Psoas muscle (tissue), 8 donors: ENCODE results near the gene PPP2R2D. TPM values are rescaled to one million over a fixed set of nuclear protein-coding genes. Genes with fewer than 3 reads are reported as not detected.

Experiments used
- ATAC-seq, 4 donors: fragments of 200-7000 bp; cut with Tn5 transposase; one replicate each; pipeline ENCODE4 v1.9.1; 2020; ENCODE audit warnings: moderate library complexity in 3 of 4, mild to moderate bottlenecking in 2 of 4
- DNase-seq, 2 donors: peaks; one replicate each; pipeline ENCODE4 v3.0.0-alpha.2; 2020
- H3K27ac ChIP-seq: fragments of 200-600 bp; one replicate; pipeline ENCODE4 v1.8.0; 2022
- H3K27me3 ChIP-seq, 3 donors: fragments of 200-600 bp in 1 of 3; one replicate each; pipeline versions ENCODE4 v1.6.1 to v1.8.0; 2013 to 2022; ENCODE audit warnings: low read length in 2 of 3, mild to moderate bottlenecking in 2 of 3, moderate library complexity in 1 of 3; ENCODE audit not compliant: insufficient read depth in 3 of 3
- H3K36me3 ChIP-seq, 2 donors: fragments of 200-600 bp in 1 of 2; one replicate each; pipeline versions ENCODE4 v1.6.1 to v1.8.0; 2013 to 2022; ENCODE audit warnings: low read depth in 1 of 2, mild to moderate bottlenecking in 1 of 2, moderate library complexity in 1 of 2; ENCODE audit not compliant: insufficient read depth in 1 of 2
- H3K4me1 ChIP-seq: fragments of 200-600 bp; one replicate; pipeline ENCODE4 v1.8.0; 2022
- H3K4me3 ChIP-seq: fragments of 200-600 bp; one replicate; pipeline ENCODE4 v1.8.0; 2022; ENCODE audit warnings: mild to moderate bottlenecking
- H3K9me3 ChIP-seq: fragments of 200-600 bp; one replicate; pipeline ENCODE4 v1.8.0; 2022
- CTCF ChIP-seq: fragments of 200-600 bp; IDR thresholded peaks from one replicate; pipeline ENCODE4 v1.8.0; 2022; ENCODE audit warnings: antibody characterized with exemption
- WGBS, 3 donors: extraction: QIAGEN DNeasy Blood & Tissue Kit; methylation state at CpG; one replicate each; pipeline versions ENCODE4 v1.1.6 to v1.1.7; 2013; 5-methylcytosine and 5-hydroxymethylcytosine counted together
- intact Hi-C, 2 donors: fragments of 100-400 bp; cut with DNase I; formaldehyde crosslinking; loops; one replicate each; pipeline versions ENCODE4 v1.11.0 to v1.14.2; 2022
- polyA plus RNA-seq, 3 donors: library from polyadenylated mRNA; stranded (reverse); fragments of 200-250 nt; gene quantifications; one replicate each; pipeline ENCODE4 v1.2.3, GENCODE V29; 2013
- total RNA-seq, 4 donors: library from RNA; stranded (reverse); fragmentation: NEBNext Ultra II Directional in 2 of 4; extraction: Animal tissue kit (Norgen Biotek cat#: 25700) in 2 of 4; gene quantifications; one replicate each; pipeline versions ENCODE4 v1.2.1 to v1.2.4, GENCODE V29; 2021 to 2023
- donor health status: healthy with polysubstance abuse.
- donor health status: DM: no; HTN: no; CAD: no; lungs with moderate emphysema.
- donor health status: Bipolar disorder and iron deficiency.
- donor health status: healthy.
- donor health status: DM: yes; HTN: yes; CAD: no.
- donor health status: DM: no; HTN: no; CAD: no.
- donor health status: DM: no; HTN: no; CAD: no.
- donor health status: DM: yes; HTN: yes; CAD: no.

Gene PPP2R2D
- total and polyA plus RNA-seq, 7 donors, result 19.2 to 47.4 (median 25.7) TPM

- Histone ChIP-seq H3K27ac (no peak overlapping the region), H3K9me3 (no peaks in the 10 kb centered on the region), H3K27me3 (peaks cover 0 to 22% (median 8%) of the 10 kb centered on the region in 3 donors), H3K4me3 (no peak overlapping the region), H3K36me3 (no peaks in the 10 kb centered on the region), H3K4me1 (no peaks in the 10 kb centered on the region)
- ATAC-seq (peak; percentile 75 to 91 (median 84)), DNase-seq (peak; percentile 74 to 85)
- 1 to 3% (median 2%) methylated on average over 16 to 17 of the region's 17 CpGs for WGBS, 3 donors
- intact Hi-C loops, result loop anchor here (5.0 to 10.0 kb wide), 3 partner anchors 420 to 1690 kb away; no protein-coding TSS in a partner anchor
- TF ChIP-seq CTCF, result peak; percentile 57
These were observed 25.8 kb upstream of the PPP2R2D start for GRCh38 chr10:131874991-131875451.

DNA sequence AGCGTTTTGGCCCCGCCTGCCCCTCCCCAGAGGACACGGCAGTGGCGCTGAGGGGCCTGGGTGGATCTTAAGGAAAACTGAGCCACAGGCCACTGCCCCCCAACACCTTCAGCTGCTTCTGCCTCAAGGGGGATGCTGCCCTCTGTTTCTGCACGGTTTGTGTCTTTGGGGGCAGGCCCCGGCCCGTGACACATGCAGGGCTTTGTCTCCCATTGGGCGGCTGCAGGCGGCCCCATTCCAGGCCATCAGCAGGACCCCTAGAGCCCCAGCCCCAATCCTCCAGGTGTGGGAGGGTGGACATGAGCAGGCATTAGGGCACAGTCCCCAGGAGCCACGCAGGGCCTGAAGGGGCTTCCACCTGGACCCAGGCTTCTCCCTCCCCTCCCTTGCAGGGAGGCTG lies 25.3 kb upstream of the PPP2R2D start:
- WGBS, 3 donors, result 59 to 63% (median 61%) methylated on average over 10 of the region's 10 CpGs
- Histone ChIP-seq H3K9me3 (no peaks in the 10 kb centered on the region), H3K4me1 (no peaks in the 10 kb centered on the region), H3K27ac (no peak overlapping the region), H3K36me3 (no peaks in the 10 kb centered on the region), H3K4me3 (no peak overlapping the region), H3K27me3 (peaks cover 0 to 22% (median 8%) of the 10 kb centered on the region in 3 donors)
- intact Hi-C loops, result loop anchor here in 1 of 2 donors (10.0 kb wide), 2 partner anchors 421 to 1691 kb away; no protein-coding TSS in a partner anchor
- DNase-seq (no peak), ATAC-seq (peak in 2 of 4 donors; percentile 8 to 25)
- TF ChIP-seq CTCF, result no peak

DNA sequence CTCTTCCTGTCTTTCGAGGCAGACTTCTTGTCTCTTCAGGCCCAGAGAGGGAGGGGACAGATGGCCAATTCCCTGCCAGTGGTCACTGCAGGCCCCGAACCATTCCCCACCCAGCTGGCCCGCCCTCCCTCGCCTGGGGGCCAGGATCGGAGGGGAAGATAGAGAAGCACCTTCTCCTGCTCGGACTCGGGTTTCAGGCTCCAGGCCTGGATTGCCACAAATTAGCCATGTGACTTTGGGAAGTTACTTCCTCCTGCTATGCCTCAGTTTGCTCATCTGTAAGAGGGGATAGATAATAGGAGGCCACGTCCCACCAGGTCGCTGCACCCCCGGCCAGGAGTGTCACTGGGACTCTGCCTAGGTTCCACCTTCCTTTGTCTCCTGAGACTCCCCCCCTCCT lies 24.8 kb upstream of the PPP2R2D start:
- Histone ChIP-seq H3K36me3 (no peaks in the 10 kb centered on the region), H3K9me3 (no peaks in the 10 kb centered on the region), H3K27me3 (peaks cover 0 to 22% (median 8%) of the 10 kb centered on the region in 3 donors), H3K4me1 (no peaks in the 10 kb centered on the region), H3K4me3 (no peak overlapping the region), H3K27ac (no peak overlapping the region)
- TF ChIP-seq CTCF, result no peak
- ATAC-seq, result no peak
- DNase-seq, result no peak
- 55 to 63% (median 60%) methylated on average over 10 of the region's 10 CpGs for WGBS, 3 donors
- intact Hi-C loops, result loop anchor here in 1 of 2 donors (10.0 kb wide), 2 partner anchors 421 to 1691 kb away; no protein-coding TSS in a partner anchor

DNA sequence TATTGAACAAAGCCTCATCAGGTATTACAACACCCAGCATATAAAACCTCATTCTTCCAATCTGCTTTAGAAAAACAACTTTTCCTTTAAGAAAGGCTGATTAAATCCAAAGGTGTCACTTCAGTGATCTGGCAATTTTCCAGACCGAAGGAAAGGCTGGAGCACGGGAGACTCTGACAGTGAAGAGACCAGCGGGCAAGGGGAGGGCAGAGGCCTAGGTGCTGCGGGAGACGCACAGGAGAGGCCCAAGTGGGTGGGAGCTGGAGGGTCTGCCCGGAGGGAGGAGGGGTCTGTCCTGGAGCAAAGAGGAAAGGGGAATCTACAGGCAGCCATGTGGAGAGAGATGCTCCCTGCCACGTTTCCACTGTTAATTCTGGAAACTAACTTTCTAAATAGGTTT lies 24.3 kb upstream of the PPP2R2D start:
- 33 to 37% (median 35%) methylated on average over 7 of the region's 7 CpGs for WGBS, 3 donors
- intact Hi-C loops, result loop anchor here in 1 of 2 donors (10.0 kb wide), 2 partner anchors 422 to 1692 kb away; no protein-coding TSS in a partner anchor
- H3K9me3 ChIP-seq, result no peaks in the 10 kb centered on the region
- ATAC-seq (no peak), DNase-seq (no peak)
- TF ChIP-seq CTCF, result no peak
- H3K27ac ChIP-seq, result no peak overlapping the region
- H3K36me3 ChIP-seq, result no peaks in the 10 kb centered on the region
- no peak overlapping the region for H3K4me3 ChIP-seq
- H3K4me1 ChIP-seq, result no peaks in the 10 kb centered on the region
- peaks cover 0 to 22% (median 7%) of the 10 kb centered on the region in 3 donors for H3K27me3 ChIP-seq
